ENCODE data around the gene SPAG9.

GRCh38 chr17:51091635-51092034 lies 29.0 kb downstream of the SPAG9 start:
- TF ChIP-seq CTCF (IDR thresholded peaks at IDR 0.05; ENCODE audit: poor library complexity) = no peak
- no peak for TF ChIP-seq EZH2phosphoT487 (IDR thresholded peaks at IDR 0.05; ENCODE audit: low read depth, severe bottlenecking, unreplicated experiment)
- TF ChIP-seq EZH2 (IDR thresholded peaks at IDR 0.05; ENCODE audit: borderline replicate concordance) = no peak

All from hepatocyte (in vitro differentiated cells).